ENCODE results near the gene PORCN.

PORCN gene

GRCh38 chrX:48508400-48509244, at the start of gene PORCN:
PORCN (plus strand) TSS chrX:48508992; CDS start chrX:48509821, 829 bp downstream.
- DNase-seq (ENCODE audit: low read depth): peak; percentile 68

DNA sequence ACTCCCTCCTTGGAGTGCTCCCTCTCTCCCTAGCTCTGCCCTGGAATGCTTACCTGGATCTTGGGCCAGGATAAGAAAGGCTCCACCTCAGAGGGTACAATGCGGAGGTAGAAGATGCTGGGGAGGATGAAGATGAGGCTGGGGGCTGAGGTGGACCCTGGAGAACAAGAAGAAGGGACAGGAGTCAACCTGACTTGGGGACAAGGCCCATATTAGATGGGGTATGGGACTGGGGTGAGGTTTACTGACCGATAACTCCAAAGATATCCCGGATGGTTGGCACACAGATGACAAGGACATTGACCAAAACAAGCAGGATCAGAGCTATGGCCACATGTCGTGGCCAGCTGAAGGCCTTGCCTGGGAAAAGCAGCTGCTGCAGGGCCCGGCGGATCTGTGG, 49.3 kb upstream of the PORCN start:
- DNase-seq (ENCODE audit: low read depth): no peak

GRCh38 chrX:48460031-48460430, 48.8 kb upstream of the PORCN start:
- DNase-seq (ENCODE audit: low read depth): no peak

DNA sequence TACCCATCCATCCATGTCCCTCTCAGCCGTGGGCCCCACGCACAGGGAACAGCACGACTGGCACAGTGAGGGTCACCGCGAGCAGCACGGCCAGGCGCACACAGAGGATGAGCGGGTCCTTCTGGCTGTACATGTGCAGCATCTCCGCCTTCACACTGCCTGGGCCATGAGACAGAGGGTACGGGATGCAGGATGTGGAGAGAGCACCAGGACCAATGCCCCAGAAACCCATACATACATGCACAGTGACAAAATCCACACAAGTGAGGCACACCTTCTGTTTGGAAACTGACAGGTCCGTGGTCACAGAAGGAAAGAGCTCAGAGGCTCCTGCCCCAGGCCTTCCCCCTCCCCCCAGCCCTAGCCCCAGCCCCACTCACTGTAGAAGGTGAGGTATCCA, 48.2 kb upstream of the PORCN start:
- no peak for DNase-seq (ENCODE audit: low read depth)

DNA sequence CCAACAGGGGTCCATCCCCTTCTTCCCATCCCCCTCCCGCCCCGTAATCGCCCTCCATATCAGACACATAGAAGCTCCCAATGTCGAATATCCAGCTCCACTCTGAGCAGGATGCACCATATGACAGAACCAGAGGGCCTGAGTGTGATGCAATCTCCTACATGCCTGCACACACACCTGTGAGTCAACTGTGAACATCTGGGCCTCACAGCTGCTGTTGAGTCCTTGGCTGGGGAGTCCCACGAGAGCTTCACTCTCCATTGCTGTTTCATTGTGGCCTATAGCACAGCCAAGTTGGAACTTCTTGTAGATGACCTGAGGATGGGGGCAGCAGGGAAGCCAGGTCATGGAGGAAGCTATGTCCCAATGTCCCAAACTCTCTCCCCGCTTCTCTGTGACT, 47.0 kb upstream of the PORCN start:
- no peak for DNase-seq (ENCODE audit: low read depth)

DNA sequence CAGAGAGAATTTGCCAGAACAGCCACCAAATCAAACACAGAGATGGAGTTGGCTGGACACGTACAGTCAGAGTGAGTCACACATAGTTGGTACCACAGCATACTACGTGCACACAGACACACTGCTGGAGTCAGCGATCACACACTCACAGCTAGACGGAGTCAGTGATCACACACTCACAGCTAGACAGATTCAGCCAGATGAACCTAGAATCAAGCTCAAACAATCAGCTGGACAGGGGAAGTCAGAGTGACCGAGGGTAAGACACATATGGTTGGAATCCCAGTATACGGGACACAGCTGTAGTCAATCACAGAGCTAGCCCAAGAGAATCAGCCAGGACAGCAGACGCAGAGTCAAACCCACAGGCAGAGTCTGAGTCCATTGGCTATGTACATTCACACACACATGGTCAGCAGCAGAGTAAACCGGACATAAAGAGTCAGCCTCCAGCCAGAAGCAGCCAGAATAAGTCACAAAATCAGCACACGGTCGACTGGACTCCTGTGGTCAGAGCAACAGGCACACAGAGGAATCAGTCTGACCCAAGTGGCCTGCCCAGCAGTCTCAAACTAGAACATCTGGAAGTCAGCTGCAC, 43.4 kb upstream of the PORCN start:
- DNase-seq (ENCODE audit: low read depth): no peak

DNA sequence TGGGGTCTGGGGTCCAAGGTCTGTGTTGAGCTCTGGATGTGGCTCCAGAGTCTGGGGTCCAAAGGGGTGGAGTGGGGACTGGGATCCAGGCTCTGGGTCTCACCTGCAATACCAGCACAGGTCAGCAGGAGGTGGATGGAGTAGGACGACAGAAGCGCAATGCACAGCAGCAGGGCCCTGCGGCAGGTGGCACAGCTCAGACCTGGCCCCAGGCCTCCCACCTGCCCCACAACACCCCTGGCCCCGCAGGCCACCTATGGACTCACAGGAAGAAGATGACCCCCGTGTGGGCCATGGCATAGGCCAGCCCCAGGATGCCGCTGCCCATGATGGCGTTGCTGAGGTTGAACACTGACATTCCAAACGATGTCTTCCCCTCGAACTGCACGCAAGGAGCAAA, 42.1 kb upstream of the PORCN start:
- DNase-seq (ENCODE audit: low read depth): no peak

GRCh38 chrX:48467281-48467761, 41.5 kb upstream of the PORCN start:
- DNase-seq (ENCODE audit: low read depth): no peak

GRCh38 chrX:48468247-48468671, 40.5 kb upstream of the PORCN start:
- no peak for DNase-seq (ENCODE audit: low read depth)

- peak; percentile 16 for DNase-seq (ENCODE audit: low read depth)
These were observed 39.8 kb upstream of the PORCN start for GRCh38 chrX:48468693-48469691.

DNA sequence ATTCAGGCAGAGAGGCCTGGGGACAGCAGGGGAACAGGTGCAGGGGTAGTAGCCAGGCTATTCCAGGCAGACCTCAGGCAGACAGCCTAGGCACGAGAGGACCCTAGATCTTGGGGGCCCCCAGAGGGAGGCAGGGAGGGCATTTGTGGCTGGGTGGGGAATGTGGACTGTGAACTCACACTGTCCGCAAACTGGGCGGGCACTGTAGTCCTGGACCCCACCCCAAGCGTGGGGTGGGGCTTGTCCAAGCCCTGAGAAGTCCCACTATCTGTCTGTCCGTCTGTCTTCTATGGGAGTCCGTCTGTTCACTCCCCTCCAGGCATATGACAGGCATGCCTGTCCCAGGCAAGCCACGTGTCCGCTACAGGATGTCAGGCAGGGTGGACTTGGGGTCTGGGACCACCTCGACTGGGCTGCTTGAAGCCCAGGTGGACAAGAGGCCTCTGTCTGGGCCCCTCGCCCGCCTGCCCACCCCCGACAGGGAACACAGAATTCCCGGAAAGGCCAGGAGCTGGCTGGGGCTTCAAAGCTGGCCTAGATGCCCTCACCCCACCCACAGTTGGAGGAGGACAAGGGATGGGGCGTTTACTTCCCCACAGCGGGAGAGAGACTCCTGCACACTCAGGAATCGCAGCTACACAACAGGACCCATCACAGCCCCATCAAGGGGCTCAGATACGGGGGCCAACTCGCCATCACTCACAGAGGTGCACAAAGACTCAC, 38.5 kb upstream of the PORCN start, which contains the start of gene SLC38A5:
TSS of gene SLC38A5 (minus strand) at position 151 of the 723 bp plus-strand sequence. CDS start 2,336 bp downstream, outside the sequence.
- no peak for DNase-seq (ENCODE audit: low read depth)

DNA sequence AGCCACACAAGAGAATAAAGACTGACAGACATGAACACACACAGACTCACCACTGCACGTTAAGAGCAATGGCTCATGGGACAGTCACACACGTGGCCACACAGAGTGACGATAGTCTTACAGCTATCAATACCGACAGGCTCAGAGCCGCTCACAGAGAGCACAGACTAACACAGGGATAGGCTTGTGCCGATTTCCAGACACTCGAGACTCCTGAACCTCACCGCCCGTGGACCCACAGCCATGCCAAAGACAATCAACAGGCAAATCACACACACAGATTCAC, 38.0 kb upstream of the PORCN start:
- DNase-seq (ENCODE audit: low read depth): no peak

GRCh38 chrX:48471504-48471903, 37.3 kb upstream of the PORCN start:
- no peak for DNase-seq (ENCODE audit: low read depth)

DNA sequence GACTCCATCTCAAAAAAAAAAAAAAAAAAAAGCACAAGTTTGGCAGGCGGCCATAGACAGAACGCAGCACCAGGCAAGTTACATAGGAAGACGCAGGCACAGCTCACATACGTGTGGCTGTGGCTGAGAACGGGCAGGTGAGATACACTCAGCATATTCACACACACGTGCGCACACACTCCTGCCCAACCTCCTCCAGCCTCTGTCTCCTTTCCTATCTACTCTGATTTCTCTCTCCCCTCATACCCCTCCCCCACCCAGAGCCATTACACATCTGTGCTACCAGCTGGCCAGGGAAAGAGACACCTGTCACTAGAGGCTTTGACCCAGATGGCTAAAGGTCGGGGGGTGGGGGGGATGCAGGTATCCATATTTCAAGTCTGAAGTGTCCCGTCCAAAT, 36.6 kb upstream of the PORCN start:
- DNase-seq (ENCODE audit: low read depth): no peak

- no peak for DNase-seq (ENCODE audit: low read depth)
These were observed 35.7 kb upstream of the PORCN start for GRCh38 chrX:48472851-48473703.

GRCh38 chrX:48473704-48473990, 35.1 kb upstream of the PORCN start:
- DNase-seq (ENCODE audit: low read depth): no peak

GRCh38 chrX:48474127-48474526, 34.7 kb upstream of the PORCN start:
- DNase-seq (ENCODE audit: low read depth): no peak

DNA sequence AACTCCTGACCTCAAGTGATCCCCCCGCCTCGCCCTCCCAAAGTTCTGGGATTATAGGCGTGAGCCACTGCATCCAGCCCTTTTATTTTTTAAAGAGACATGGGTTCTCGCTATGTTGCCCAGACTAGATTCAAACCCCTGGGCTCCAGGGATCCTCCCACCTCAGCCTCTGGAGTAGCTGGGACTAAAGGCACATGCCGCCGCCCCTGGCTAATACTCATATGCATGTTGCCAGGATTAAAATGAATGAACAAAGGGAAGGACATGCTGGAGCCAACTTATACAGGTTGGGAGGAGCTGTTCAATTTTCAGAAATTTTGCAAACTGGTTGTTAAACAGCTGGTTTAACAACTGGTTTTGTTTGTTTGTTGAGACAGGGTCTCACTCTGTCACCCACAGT, 34.2 kb upstream of the PORCN start:
- no peak for DNase-seq (ENCODE audit: low read depth)

DNA sequence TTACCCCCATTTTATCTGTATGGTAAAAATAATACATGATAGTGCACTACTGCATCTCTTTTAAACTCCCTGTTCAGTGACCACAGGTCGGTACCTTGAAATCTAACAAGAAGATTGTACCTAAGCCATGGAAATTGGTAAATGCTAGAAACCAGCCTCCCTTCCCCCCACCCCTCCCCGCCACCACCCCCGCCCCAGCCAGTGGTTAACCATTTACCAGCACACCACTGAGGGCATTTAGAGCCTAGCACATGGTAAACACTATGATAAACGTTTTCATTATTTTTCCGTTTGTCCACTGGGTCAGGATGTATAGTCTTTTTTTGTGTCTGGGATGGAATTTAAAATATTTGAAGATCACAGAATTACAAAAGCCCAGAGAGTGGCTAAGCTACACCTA, 33.5 kb upstream of the PORCN start:
- no peak for DNase-seq (ENCODE audit: low read depth)

DNA sequence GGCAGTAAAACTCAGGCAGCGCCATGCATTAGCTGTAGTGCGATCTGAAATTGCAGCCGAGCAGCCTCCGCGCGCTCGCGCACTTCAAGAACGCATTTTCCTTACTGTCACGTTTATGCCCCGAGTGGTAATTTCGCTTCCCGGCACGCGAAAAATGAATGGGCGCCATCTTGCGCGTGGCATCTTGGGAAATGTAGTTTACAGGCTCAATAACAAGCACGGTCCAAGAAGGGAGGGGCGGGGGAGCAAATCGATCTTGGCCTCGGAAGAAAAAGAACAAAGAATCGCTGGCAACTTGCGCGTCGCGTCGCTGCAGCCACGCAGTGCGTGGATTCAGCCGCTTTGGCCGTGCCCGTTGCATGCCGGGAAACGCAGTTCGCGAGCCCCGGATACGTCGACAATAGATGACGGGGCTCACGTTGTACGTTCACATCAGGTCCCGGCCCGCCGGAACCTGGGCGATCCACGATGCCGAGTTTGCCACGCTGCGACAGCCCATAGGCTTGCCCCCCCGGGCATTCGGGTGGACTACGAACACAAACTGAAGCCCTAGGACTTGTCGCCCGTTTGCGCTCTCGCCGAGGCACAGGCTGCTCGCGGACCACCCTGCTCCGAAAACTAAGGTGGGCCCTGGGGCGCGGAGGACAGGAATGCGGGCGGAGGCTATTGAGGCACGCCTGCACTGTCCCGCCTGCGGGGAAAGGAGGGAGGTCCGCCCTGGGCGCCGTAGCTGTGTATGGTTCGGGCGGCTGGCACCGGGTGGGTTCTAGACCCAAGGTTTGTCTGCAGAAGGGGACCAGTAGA, 32.8 kb upstream of the PORCN start, which contains the start of gene FTSJ1:
TSS of gene FTSJ1 (plus strand) at position 426 of the 804 bp plus-strand sequence. CDS start 1,849 bp downstream, outside the sequence.
- peak; percentile 77 for DNase-seq (ENCODE audit: low read depth)
